Liver (tissue), 3 donors: ENCODE results near the gene OR5AK2.

Experiments
- ATF3 ChIP-seq: IDR thresholded peaks from 2 replicates; pipeline ENCODE4 v1.6.1; 2016; ENCODE audit warnings: antibody characterized with exemption
- CTCF ChIP-seq: fragments of 150-350 bp; IDR thresholded peaks from 2 replicates; pipeline ENCODE4 v1.5.1; 2017; ENCODE audit warnings: improper control_type of control experiment, low read depth, low read length; ENCODE audit not compliant: missing input control
- EGR1 ChIP-seq, 2 donors: IDR thresholded peaks; 2 replicates each; pipeline ENCODE4 v1.6.1; 2016 to 2018; ENCODE audit warnings: antibody characterized with exemption in 2 of 2, low read depth in 2 of 2
- FOXA1 ChIP-seq: IDR thresholded peaks from 2 replicates; pipeline ENCODE4 v1.6.1; 2016; ENCODE audit warnings: antibody characterized with exemption
- FOXA2 ChIP-seq: IDR thresholded peaks from 2 replicates; pipeline ENCODE4 v1.6.1; 2016; ENCODE audit warnings: antibody characterized with exemption
- GABPA ChIP-seq, 2 donors: IDR thresholded peaks in 1 of 2; conservative IDR thresholded peaks in 1 of 2; 2 replicates each; pipeline ENCODE4 v1.6.1; 2016; ENCODE audit warnings: antibody characterized with exemption in 2 of 2, mild to moderate bottlenecking in 1 of 2, moderate library complexity in 1 of 2
- JUND ChIP-seq, 2 donors: IDR thresholded peaks; 2 replicates each; pipeline ENCODE4 v1.6.1; 2016; ENCODE audit warnings: antibody characterized with exemption in 2 of 2
- MAX ChIP-seq: IDR thresholded peaks from 2 replicates; pipeline ENCODE4 v1.6.1; 2016; ENCODE audit warnings: antibody characterized with exemption
- RAD21 ChIP-seq, 2 donors: IDR thresholded peaks; 2 replicates each; pipeline ENCODE4 v1.6.1; 2016; ENCODE audit warnings: antibody characterized with exemption in 2 of 2, mild to moderate bottlenecking in 2 of 2
- REST ChIP-seq: IDR thresholded peaks from 2 replicates; pipeline ENCODE4 v1.6.1; 2016; ENCODE audit warnings: antibody characterized with exemption, mild to moderate bottlenecking
- SP1 ChIP-seq: IDR thresholded peaks from 2 replicates; pipeline ENCODE4 v1.6.1; 2018; ENCODE audit warnings: antibody characterized with exemption, mild to moderate bottlenecking
- TAF1 ChIP-seq: conservative IDR thresholded peaks from 2 replicates; pipeline ENCODE4 v1.6.1; 2016; ENCODE audit warnings: antibody characterized with exemption, mild to moderate bottlenecking
- YY1 ChIP-seq: IDR thresholded peaks from 2 replicates; pipeline ENCODE4 v1.6.1; 2016; ENCODE audit warnings: antibody characterized with exemption, mild to moderate bottlenecking
- ZBTB33 ChIP-seq: IDR thresholded peaks from 2 replicates; pipeline ENCODE4 v1.6.1; 2016; ENCODE audit warnings: antibody characterized with exemption
- donor health status: healthy.
- donor health status: healthy.

- TF ChIP-seq CTCF (no peak), MAX (no peak), REST (no peak), ZBTB33 (no peak), ATF3 (no peak), FOXA2 (no peak), SP1 (no peak), JUND (IDR thresholded peaks at IDR 0.05) (no peak), YY1 (no peak), EGR1 (IDR thresholded peaks at IDR 0.05; ENCODE audit: low read depth in 2 of 2) (no peak), TAF1 (no peak), GABPA (IDR thresholded peaks at IDR 0.05 in 1 of 2, conservative IDR thresholded peaks at IDR 0.05 in 1 of 2) (no peak), RAD21 (IDR thresholded peaks at IDR 0.05) (no peak), FOXA1 (no peak)
Measured at GRCh38 chr11:56950510-56950909, 38.2 kb upstream of the OR5AK2 start.
